Mesothelial cell of epicardium (in vitro differentiated cells): ENCODE results near the gene AGXT. TPM values are rescaled to one million over a fixed set of nuclear protein-coding genes. Genes with fewer than 3 reads are reported as not detected.

Experiments
- DNase-seq, 2 experiments: peaks; one replicate each; pipeline ENCODE4 v3.0.0; 2021; ENCODE audit warnings: low spot score in 2 of 2; ENCODE audit not compliant: unreplicated experiment in 2 of 2
- H3K27ac Mint-ChIP-seq: 2 replicates; pipeline ENCODE4 v1.8.0; 2021; ENCODE audit warnings: mixed read lengths
- H3K27me3 Mint-ChIP-seq: 2 replicates; pipeline ENCODE4 v1.8.0; 2021; ENCODE audit warnings: low read depth, mixed read lengths
- H3K36me3 Mint-ChIP-seq: 2 replicates; pipeline ENCODE4 v1.8.0; 2021; ENCODE audit warnings: mixed read lengths
- H3K4me1 Mint-ChIP-seq: 2 replicates; pipeline ENCODE4 v1.8.0; 2021; ENCODE audit warnings: mixed read lengths
- H3K4me3 Mint-ChIP-seq: 2 replicates; pipeline ENCODE4 v1.8.0; 2021; ENCODE audit warnings: mild to moderate bottlenecking, moderate library complexity, mixed read lengths
- H3K9me3 Mint-ChIP-seq: 2 replicates; pipeline ENCODE4 v1.8.0; 2021; ENCODE audit warnings: mixed read lengths
- total RNA-seq: library from RNA; stranded (reverse); gene quantifications from 3 replicates; pipeline ENCODE4 v1.2.1, GENCODE V29; 2021
- TF ChIP-seq, protein P1 (sequence below): fragments of 200-600 bp; sonication (generic); IDR thresholded peaks from one replicate; pipeline ENCODE4 v1.5.0; 2021; ENCODE audit warnings: antibody characterized with exemption; ENCODE audit not compliant: unreplicated experiment

The AGXT gene
- total RNA-seq, 1 donor from 2014 or later = not detected

DNA sequence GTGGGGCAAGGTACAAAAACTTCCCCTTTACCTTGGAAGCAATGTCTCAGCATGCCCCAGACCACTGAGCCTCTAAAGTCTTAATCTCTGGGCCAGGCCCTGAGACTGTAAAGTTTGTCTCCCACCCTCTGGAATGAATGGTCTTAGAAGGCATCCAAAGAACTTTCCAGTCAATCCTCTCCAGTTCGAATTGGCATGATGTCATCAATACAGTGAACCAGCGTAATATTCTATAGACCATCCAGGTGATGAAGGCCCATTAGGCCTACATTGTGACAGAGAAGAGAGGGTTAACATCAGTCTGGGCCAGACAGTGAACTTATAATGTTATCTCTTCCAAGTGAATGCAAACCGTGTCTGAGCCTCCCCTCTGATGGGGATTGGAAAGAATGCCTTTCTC, 16.1 kb downstream of the AGXT start:
- H3K4me1 Mint-ChIP-seq = no peaks in the 10 kb centered on the region
- H3K36me3 Mint-ChIP-seq = no peaks in the 10 kb centered on the region
- H3K9me3 Mint-ChIP-seq = no peaks in the 10 kb centered on the region
- no peaks in the 10 kb centered on the region for H3K27me3 Mint-ChIP-seq
- no peak for DNase-seq
- no peak overlapping the region for H3K4me3 Mint-ChIP-seq
- TF ChIP-seq, protein P1, sequence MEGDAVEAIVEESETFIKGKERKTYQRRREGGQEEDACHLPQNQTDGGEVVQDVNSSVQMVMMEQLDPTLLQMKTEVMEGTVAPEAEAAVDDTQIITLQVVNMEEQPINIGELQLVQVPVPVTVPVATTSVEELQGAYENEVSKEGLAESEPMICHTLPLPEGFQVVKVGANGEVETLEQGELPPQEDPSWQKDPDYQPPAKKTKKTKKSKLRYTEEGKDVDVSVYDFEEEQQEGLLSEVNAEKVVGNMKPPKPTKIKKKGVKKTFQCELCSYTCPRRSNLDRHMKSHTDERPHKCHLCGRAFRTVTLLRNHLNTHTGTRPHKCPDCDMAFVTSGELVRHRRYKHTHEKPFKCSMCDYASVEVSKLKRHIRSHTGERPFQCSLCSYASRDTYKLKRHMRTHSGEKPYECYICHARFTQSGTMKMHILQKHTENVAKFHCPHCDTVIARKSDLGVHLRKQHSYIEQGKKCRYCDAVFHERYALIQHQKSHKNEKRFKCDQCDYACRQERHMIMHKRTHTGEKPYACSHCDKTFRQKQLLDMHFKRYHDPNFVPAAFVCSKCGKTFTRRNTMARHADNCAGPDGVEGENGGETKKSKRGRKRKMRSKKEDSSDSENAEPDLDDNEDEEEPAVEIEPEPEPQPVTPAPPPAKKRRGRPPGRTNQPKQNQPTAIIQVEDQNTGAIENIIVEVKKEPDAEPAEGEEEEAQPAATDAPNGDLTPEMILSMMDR = no peak
- H3K27ac Mint-ChIP-seq = no peak overlapping the region

DNA sequence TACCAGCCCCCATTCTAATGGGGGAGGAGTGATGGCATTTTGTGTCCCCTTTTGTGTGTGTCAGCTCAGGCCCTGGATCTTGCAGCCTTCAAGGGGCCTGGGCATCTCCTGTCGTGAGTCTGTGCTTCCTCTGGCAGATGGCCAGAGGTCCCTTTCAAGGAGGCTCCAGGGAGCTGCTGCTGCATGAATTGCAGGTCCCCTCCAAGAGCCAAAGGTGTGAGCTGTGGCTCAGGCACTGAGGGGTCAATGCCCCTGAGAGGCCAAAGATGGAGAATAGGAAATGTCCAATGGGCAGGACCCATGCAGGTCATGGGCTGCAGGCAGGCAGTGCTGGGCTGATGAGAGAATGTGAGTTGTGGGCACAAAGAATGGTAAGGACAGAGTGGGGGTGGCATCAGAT, 16.9 kb downstream of the AGXT start:
- TF ChIP-seq, protein P1 = no peak
- Mint-ChIP-seq H3K4me3 (no peak overlapping the region), H3K27me3 (no peaks in the 10 kb centered on the region), H3K27ac (no peak overlapping the region), H3K9me3 (no peaks in the 10 kb centered on the region), H3K4me1 (no peaks in the 10 kb centered on the region), H3K36me3 (no peaks in the 10 kb centered on the region)
- DNase-seq = no peak

DNA sequence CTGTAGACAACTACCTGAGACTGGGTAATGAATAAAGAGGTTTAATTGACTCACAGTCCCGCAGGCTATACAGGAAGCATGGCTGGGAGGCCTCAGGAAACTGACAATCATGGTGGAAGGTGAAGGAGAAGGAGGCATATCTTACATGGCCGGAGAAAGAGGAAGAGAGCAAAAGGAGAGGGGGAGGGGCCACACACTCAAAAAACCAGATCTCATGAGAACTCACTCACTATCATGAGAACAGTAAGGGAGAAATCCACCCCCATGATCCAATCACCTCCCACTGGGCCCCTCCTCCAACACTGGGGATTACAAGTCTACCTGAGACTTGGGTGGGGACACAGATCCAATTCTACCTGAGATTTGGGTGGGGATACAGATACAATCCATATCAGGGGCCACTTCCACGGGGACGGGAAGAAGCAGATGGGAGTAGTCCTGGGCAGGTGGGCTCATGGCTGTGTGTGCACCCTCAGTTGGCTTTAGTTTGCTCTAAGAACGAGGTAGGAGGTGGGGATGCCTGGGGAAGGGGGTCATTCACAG, 17.5 kb downstream of the AGXT start:
- Mint-ChIP-seq H3K9me3 (no peaks in the 10 kb centered on the region), H3K4me1 (no peaks in the 10 kb centered on the region), H3K4me3 (no peak overlapping the region), H3K36me3 (no peaks in the 10 kb centered on the region), H3K27ac (no peak overlapping the region), H3K27me3 (no peaks in the 10 kb centered on the region)
- TF ChIP-seq, protein P1 = no peak
- DNase-seq = no peak

DNA sequence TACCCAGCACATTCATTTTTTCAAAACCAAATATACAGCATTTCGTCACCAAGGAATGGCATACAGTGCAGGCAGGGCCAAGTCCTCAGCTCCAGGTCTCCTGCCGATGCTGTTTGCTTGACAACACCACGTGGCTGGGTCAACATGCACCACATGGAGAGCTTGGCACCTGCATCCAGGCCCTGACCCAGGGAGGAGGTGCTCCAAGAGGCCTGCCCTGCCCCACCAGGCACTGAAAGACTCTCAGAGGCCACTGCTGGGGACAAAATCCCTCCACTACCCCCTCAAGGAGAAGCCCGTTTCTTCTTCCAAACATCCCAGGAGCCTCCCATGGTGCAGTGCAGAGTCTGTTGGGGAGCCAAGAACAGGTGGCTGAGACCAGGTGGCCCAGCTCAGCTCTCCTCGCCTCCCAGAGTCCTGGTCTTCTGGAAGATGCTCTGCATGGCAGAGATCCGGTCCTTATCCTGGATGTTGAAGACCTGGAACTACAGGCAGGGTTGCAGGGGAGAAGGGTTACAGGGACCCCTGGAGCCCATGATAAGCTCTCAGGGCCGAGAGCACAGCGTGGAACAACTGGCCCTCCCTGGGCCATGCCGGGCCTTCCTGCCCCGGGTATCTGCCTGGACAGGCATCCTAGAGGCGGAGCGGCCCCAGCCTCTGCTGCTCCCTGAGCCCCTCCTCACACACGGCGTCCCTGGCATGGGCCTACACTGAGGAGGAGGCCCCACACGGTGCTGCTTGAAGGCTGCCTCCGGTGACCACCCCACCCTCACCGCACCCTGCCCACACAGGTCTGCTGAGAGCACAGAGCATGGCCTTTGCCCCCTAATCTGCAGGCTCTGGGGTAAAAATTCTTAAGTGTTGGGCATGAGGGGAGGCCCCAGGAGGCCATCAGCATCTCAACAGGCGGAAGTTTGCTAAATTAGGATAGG, 18.3 kb downstream of the AGXT start:
- no peaks in the 10 kb centered on the region for H3K4me1 Mint-ChIP-seq
- DNase-seq = no peak
- no peak overlapping the region for H3K27ac Mint-ChIP-seq
- H3K36me3 Mint-ChIP-seq = no peaks in the 10 kb centered on the region
- H3K9me3 Mint-ChIP-seq = no peaks in the 10 kb centered on the region
- TF ChIP-seq, protein P1 = no peak
- H3K27me3 Mint-ChIP-seq = no peaks in the 10 kb centered on the region
- no peak overlapping the region for H3K4me3 Mint-ChIP-seq

DNA sequence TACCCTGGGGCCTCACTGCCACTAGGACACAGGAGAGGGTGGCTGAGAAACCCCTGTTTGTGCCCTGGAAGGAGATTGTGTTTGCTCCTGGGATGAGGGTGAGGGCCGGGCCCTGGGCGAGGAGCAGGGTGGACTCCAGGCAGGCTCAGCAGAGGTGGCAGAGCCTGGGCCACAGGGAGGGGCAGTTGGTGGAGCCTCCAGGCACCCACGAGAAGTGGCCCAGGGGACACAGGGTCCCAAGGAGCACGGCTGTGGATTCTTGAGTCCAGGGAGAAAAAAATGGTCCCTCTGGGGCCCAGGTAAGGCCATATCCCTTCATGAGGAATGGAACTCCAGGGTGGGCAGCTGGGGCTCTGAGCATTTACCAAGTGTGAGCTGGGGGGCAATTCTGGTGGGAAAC, 19.0 kb downstream of the AGXT start:
- H3K4me1 Mint-ChIP-seq = no peaks in the 10 kb centered on the region
- no peak overlapping the region for H3K27ac Mint-ChIP-seq
- TF ChIP-seq, protein P1 = no peak
- DNase-seq = no peak
- no peaks in the 10 kb centered on the region for H3K9me3 Mint-ChIP-seq
- no peak overlapping the region for H3K4me3 Mint-ChIP-seq
- no peaks in the 10 kb centered on the region for H3K27me3 Mint-ChIP-seq
- no peaks in the 10 kb centered on the region for H3K36me3 Mint-ChIP-seq
